ENCODE results near the gene TLCD3A. TPM values are rescaled to one million over a fixed set of nuclear protein-coding genes. Genes with fewer than 3 reads are reported as not detected.
"Not testable (repeated sequence)": the region's sequence is repeated elsewhere in the genome, so short reads cannot be mapped to it uniquely, and the experiment has no call there.

TLCD3A gene
- total RNA-seq, 4 donors from 2014 or later, result 2.8 to 13.6 (median 7.1) TPM

GRCh38 chr17:752002-752619 lies 19.7 kb downstream of the TLCD3A start, which contains the start of gene GEMIN4:
GEMIN4 (minus strand) TSS chr17:752264; CDS start chr17:752142, 122 bp downstream.
- WGBS, 2 donors (ENCODE audit: low coverage in 1 of 2), result 0% methylated on average over 16 of the region's 87 CpGs; no CpG with 5 or more reads in 1 of the 2 donors
- no peaks in the 10 kb centered on the region for H3K9me3 ChIP-seq
- TF ChIP-seq POLR2AphosphoS5 (IDR thresholded peaks at IDR 0.05), result peak; percentile 86
- TF ChIP-seq POLR2A (IDR thresholded peaks at IDR 0.05), result peak; percentile 77 to 79
- TF ChIP-seq EP300 (IDR thresholded peaks at IDR 0.05), result no peak
- TF ChIP-seq CTCF (IDR thresholded peaks at IDR 0.05), result peak in 3 of 4 experiments; percentile 90 to 98 (median 94)
- peaks cover 0 to 23% (median 0%) of the 10 kb centered on the region in 3 donors for H3K4me1 ChIP-seq
- H3K4me3 ChIP-seq, result peak within 1 kb of the TSS; percentile 88 to 94
- peak within 1 kb of the TSS; percentile 74 to 92 (median 86) for H3K27ac ChIP-seq
- peaks cover 0 to 25% of the 10 kb centered on the region in 2 donors for H3K36me3 ChIP-seq
- ATAC-seq, result peak; percentile 95
- no peaks in the 10 kb centered on the region for H3K27me3 ChIP-seq

GRCh38 chr17:752620-753219 lies 20.3 kb downstream of the TLCD3A start:
- H3K4me3 ChIP-seq, result peak overlapping the region; percentile 88 to 94
- peaks cover 0 to 23% (median 0%) of the 10 kb centered on the region in 3 donors for H3K4me1 ChIP-seq
- H3K27ac ChIP-seq, result peak overlapping the region; percentile 74 to 92 (median 86)
- H3K27me3 ChIP-seq, result no peaks in the 10 kb centered on the region
- TF ChIP-seq EP300 (IDR thresholded peaks at IDR 0.05) (no peak), POLR2AphosphoS5 (IDR thresholded peaks at IDR 0.05) (no peak), CTCF (IDR thresholded peaks at IDR 0.05) (no peak), POLR2A (IDR thresholded peaks at IDR 0.05) (no peak)
- 27% methylated on average over 2 of the region's 43 CpGs; no CpG with 5 or more reads in 1 of the 2 donors for WGBS, 2 donors (ENCODE audit: low coverage in 1 of 2)
- peak; percentile 77 for ATAC-seq
- H3K36me3 ChIP-seq, result peaks cover 0 to 25% of the 10 kb centered on the region in 2 donors
- H3K9me3 ChIP-seq, result no peaks in the 10 kb centered on the region

DNA sequence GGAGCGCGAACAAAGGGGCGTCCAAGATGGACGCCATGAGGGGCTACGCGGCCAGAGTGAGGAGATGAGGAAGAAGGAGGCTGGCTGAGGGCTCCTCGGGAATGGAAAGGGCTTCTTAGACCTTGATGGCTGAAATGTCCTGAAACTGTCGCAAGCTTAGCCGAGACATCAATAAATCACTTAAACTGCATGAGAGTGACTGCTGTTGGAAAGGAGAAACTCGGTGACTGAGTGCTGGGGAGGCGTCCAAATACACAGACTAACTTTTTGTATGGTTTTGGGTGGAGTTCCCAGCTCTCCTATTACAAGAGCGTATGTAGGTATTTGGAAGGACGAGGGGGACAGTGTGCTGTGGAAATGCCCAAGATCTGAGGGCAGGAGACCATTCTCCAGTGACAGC lies 21.0 kb downstream of the TLCD3A start:
- ATAC-seq, result no peak
- Histone ChIP-seq H3K9me3 (no peaks in the 10 kb centered on the region), H3K27ac (peak overlapping the region in 3 of 4 donors; percentile 12 to 38 (median 29)), H3K4me1 (peaks cover 0 to 23% (median 0%) of the 10 kb centered on the region in 3 donors), H3K27me3 (no peaks in the 10 kb centered on the region), H3K36me3 (peaks cover 0 to 25% of the 10 kb centered on the region in 2 donors), H3K4me3 (no peak overlapping the region)
- TF ChIP-seq POLR2AphosphoS5 (IDR thresholded peaks at IDR 0.05) (no peak), POLR2A (IDR thresholded peaks at IDR 0.05) (no peak), CTCF (IDR thresholded peaks at IDR 0.05) (no peak), EP300 (IDR thresholded peaks at IDR 0.05) (no peak)
- 79 to 84% methylated on average over 11 to 13 of the region's 13 CpGs for WGBS, 2 donors (ENCODE audit: low coverage in 1 of 2)

DNA sequence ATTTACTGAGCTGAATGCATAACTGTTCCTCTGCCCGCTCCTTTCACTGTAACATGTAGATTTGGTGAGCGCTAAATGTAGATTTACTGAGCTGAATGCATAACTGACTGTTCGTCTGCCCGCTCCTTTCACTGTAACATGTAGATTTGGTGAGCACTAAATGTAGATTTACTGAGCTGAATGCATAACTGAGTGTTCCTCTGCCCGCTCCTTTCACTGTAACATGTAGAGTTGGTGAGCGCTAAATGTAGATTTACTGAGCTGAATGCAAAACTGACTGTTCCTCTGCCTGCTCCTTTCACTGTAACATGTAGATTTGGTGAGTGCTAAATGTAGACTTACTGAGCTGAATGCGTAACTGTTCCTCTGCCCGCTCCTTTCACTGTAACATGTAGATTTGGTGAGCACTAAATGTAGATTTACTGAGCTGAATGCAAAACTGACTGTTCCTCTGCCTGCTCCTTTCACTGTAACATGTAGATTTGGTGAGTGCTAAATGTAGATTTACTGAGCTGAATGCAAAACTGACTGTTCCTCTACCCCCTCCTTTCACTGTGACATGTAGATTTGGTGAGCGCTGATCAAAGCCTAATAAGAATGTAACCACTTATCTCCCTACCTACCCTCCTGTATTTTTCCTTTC lies 23.0 kb downstream of the TLCD3A start:
- not testable (repeated sequence) for H3K9me3 ChIP-seq, ATAC-seq, H3K4me3 ChIP-seq, H3K27me3 ChIP-seq
- peak overlapping the region in 1 of 4 donors; percentile 43 for H3K27ac ChIP-seq
- peaks cover 0 to 14% (median 0%) of the 10 kb centered on the region in 3 donors for H3K4me1 ChIP-seq
- H3K36me3 ChIP-seq, result peaks cover 0 to 42% of the 10 kb centered on the region in 2 donors
- 91 to 95% methylated on average over 5 to 9 of the region's 9 CpGs for WGBS, 2 donors (ENCODE audit: low coverage in 1 of 2)

GRCh38 chr17:756010-756567 lies 23.7 kb downstream of the TLCD3A start:
- Histone ChIP-seq H3K27ac (peak overlapping the region in 2 of 4 donors; percentile 19 to 43), H3K36me3 (peaks cover 0 to 49% of the 10 kb centered on the region in 2 donors)
- not testable (repeated sequence) for ATAC-seq, H3K4me1 ChIP-seq, H3K4me3 ChIP-seq, H3K27me3 ChIP-seq, H3K9me3 ChIP-seq
- WGBS, 2 donors (ENCODE audit: low coverage in 1 of 2), result 49 to 69% methylated on average over 3 to 15 of the region's 15 CpGs

Measured in gastroesophageal sphincter (tissue), 4 donors.